HG03520 (cell line): Measurements from ENCODE around the gene NATD1.
A peak's percentile ranks its signal among the peaks of the same experiment; 100 is the strongest.

ENCODE experiments used
- ATAC-seq: cut with Tn5 transposase; IDR thresholded peaks from one replicate; pipeline ENCODE4 v1.9.1; 2021; ENCODE audit warnings: mild to moderate bottlenecking, moderate library complexity; ENCODE audit not compliant: unreplicated experiment

The NATD1 gene

DNA sequence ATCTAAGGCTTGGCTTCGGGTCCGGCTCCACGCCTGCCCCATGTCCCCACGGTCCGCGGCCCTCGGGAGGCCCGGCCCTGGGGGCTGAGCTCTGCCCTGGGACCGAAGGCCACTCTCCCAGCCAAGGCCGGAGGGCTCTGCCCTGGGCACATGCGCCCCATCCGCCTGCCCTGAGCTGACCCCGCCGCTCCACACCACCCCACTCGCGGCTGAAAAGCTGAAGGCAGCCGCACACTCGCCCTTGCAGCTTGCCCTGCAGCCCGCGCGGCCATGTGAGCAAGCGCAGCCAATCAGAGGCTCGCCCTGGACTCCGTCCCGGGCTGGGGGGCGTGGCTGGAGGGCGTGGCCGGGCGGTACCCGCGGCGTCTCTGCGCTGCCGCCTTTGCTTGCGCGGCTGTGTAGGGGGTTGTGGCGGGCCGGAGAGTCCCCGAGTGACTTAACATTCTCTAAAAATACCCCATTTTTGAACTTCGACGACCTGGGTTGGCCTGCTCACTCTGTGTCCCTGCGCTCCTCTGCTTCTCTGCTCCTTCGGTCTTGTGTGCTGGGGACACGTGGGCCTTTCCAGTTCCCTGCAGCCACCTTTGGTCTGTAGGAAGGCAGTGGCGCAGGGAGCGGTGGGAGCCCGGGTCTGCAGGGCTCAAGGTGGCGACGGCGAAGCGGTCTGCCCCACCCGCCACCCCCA lies 22.5 kb upstream of the NATD1 start:
- ATAC-seq = peak; percentile 87

DNA sequence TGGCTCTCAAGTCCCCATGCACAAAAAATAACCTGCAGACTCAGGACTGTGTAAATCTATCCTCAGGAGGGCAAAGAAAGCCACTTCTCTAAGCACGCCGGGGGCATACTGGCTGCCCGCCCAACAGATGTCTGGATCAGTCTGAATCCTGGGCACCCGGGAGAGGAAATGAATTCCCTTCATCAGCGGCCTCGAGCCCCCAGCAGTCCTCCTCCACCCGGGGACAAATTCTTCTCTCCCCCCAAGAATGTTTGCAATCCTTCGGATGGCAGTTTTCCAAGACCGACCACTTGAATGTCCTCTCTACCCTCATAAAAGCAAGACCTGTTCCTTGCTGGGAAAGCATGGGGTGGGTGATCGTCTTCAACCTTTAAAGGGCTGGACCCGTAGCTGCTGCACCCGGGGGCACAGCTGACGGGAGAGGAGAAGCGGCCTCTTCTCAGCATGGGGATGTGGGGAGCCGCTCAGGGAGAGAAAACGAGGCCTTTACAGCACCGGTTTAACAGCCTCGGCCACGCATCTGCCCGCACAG lies 21.9 kb upstream of the NATD1 start:
- ATAC-seq = no peak

DNA sequence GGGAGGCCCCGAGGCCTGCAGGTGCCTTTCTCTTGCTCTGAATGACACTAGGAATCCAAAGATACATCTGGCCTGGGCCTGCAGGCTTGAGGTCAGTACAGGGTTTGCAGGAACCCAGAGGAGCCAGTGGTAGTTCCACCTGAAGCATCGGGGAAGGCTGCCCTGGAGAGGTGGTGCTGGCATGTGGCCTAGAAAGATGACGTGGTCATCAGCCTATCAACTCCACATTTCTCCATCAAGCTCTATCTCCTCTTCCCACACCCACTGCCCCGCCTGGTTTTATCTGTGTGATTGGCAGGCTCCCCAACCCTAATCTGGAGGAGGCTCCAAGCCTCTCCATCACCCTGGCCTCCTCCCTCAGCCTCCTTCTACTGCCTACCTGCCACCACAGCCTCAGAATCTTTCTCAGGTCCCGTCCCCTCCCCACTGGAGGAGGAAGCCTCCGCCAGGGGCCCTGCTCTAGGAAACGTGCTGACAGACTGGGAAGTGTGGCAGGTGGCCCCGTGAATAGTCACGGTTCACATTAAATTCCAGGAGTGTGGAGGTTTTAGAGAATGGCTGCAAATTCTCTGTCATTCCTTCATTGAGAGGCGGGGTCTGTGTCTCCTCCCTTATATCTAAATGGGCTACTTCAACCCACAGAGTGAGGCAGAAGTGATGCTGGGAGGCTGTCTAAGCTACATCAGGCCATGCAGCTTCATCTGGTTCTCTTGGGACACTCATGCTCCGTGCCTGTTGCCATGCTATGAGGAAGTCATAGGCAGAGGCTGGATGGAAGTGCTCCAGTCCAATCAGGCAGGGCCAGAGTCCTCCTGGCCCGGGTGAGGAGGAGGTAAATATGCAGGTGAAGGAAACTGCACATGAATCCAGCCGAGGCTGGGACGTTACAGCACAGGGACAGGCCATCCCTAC lies 19.9 kb upstream of the NATD1 start:
- ATAC-seq = no peak

DNA sequence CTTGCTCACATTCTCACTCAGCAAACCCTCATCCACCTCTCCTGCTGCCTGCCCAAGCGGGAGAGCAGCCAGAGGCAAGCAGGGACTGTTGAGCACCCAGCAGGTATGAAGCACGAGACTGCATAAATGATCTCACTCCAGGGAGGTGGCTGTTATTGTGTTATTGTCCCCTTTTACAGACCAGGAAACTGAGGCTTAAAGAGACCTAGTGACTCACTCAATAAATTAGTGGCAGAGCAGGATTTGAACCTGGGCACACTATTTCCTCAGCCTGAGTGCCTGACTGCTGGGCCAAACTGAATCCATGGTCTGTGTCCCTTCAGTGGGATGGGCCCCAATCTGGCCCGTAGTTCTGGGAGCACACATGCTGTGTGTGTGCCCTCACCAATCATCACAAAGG lies 19.0 kb upstream of the NATD1 start:
- no peak for ATAC-seq

GRCh38 chr17:21271454-21272183 lies 18.4 kb upstream of the NATD1 start:
- ATAC-seq = no peak

DNA sequence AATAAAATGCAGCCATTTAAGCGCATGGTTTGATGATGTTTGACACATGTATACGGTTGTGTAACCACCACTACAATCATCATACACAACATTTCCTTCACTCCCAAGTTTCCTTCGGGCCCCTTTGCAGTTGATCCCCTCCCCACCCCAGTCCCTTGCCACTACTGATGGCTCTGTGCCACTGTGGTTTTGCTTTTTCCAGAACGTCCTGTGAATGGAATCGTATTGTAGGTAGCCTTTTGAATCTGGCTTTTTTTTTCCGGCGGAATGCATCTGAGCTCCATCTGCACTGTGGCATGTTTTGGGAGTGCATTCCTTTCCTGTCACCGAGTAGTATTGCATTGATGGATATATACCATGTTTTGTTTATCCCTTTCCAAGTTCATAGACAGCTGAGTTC lies 16.2 kb upstream of the NATD1 start:
- no peak for ATAC-seq

DNA sequence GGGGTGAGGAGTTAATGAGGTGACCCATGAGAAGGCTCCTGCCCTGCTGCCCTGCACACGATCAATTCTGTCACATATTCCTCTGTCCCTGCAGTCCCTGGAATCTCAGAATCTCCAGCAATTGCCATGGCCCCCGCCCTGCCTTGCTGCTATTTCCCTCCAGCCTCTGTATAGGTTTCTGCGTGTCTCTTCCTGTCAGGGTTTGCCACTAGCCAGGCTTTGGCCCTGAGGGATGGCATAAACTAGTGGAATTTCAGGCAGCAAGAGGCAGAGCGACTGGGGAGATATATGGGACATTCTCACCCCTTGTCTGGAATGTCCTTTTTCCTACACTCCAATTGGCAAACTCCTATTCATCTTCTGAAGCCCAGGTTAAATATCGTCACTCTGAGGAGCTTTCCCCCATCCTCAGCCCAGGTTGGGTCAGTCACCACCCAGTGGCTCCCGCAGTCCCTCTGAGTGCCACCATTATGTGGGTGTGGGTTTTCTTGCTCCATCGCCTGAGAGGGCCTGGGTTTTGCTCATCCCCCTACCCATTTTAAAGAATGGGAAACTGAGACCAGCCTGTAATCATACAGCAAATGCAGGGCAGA lies 15.5 kb upstream of the NATD1 start:
- no peak for ATAC-seq

- ATAC-seq = no peak
These were observed 10.2 kb upstream of the NATD1 start for GRCh38 chr17:21263376-21263775.

GRCh38 chr17:21262259-21262993 lies 9.2 kb upstream of the NATD1 start:
- no peak for ATAC-seq

- no peak for ATAC-seq
These were observed 5.4 kb upstream of the NATD1 start for GRCh38 chr17:21258593-21258992.

DNA sequence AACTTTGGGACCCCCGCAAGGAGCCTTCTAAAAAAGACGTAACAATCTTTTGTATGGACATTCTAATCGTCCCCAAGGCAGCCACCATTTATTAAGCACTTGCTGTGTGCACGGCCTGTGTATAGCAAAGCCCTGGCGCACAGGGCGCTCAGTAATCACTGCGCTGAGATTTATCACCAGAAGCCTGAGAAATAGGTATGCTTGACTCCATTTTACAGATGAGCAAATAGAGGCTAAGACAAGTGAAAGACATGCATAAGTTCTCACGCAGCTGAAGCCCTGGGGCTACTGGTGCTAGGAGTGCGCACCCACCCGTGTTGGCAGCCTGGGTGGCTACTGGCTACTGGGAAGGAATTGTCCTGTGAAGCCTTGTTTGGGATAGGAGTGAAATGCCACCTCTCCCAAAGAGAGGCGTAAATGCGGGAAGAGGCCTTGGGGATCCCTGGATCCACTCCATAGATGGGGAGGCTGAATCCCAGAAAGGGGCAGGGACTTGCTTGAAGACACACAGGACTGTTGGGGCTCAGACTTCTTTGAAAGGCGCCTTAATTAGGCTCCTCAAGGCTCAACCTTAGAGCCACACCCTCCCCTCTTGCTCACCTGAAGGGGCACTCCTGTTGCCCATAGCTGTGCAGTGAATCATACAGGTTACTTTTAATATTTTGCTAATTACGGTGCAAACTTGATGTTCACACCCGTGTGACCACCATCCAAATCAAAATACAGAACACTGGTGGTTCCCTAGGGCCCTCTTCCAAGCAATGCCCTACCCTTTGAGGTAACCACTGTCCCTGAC lies 634 bp upstream of the NATD1 start:
- no peak for ATAC-seq

DNA sequence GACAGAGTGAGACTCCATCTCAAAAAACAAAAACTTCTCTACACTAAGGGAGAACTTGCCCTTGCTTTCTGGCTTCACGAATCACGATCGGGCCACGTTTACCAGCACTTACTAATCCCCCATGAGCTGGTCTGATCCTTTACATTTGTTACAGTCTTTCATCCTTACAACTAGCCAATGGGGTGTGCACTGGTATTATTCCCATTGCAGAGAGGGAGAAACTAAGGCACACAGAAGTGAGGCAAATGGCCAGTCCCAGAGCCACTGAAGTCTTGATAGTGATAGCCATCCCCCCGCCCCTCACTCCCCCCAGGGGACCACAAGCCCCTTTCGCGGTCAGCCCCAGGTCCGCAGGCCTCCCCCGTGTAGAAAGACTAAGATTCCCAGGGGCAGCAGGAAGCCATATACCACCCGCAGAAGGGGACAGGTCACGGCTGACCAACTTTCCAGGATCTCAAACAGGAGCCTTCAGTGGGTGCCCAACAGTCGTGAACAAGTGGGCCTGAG lies 868 bp downstream of the NATD1 start:
- ATAC-seq = no peak

GRCh38 chr17:21251337-21252010 lies 1.7 kb downstream of the NATD1 start:
- no peak for ATAC-seq

DNA sequence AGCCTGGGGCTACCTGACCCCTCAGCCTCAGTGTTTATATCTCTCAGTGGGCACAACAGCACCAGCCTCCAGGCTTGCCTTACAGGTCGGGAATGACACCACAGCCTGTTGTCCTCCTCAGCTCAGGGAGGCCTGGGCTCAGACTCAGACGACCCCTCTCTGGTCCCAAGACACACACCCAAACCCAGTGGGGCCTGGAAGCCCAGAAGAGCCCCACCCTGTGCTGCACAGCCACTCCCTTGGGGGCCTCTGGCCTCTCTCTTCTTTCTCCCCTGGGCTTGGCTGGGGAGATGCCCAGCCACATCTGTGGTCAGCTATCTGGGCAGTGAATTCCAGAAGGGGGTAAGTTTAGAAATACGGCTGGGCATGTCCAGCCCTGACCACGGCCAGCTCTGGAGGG lies 2.4 kb downstream of the NATD1 start:
- no peak for ATAC-seq

GRCh38 chr17:21249920-21250703 lies 3.1 kb downstream of the NATD1 start:
- no peak for ATAC-seq

DNA sequence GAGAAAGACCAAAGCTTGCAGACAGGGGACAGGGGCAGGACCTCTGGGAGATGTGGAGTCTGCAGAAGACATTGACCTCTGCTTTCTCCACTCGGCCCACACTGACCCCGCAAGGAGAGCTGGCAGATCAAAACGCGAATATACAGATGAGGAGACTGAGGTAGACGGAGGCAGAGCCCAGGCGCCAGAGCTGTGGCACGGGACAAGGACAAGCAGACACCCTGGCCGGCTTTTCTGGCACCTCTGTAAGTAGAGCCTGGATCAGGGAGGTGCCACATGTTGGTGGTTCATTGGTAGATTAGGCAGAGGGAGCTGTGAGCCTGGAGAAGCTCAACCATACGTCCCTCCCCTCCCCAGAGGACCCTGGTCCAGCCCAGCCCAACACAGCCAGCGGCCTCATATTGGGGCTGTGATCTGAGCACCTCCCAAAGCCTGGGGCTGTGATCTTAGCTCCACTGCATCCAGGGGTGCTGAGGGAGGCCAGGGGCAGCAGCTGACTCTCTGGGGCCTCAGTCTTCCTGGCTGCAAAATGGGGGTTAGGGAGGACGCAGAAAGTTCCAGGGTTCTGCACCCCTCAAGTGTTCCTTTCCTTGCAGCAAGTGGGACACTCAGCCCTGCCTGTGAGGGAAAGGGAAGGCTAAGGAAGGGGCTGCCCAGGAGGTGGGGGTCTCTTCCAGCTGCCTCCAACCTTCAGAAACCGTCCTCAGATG lies 4.0 kb downstream of the NATD1 start:
- ATAC-seq = no peak

DNA sequence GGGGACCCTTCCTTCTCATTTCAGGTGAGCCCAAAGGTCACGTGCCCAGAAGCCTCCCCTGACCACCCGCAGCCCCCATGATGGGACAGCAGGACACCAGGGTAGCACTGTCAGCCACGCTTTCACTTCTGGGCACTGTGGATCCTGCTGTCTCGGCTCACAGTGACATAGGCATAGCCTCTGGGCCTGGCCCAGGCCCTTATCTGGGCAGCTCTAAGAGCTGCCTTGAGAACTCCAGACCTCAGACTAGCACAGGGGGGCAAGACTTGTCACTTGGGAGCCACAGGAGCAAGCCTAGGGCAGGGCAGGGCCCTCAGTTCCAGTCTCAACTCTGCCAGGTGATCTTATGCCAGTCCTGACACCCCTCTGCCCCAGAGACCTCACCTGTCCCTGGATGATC lies 4.7 kb downstream of the NATD1 start:
- ATAC-seq = no peak
